ENCODE data around the gene NOTCH3.

DNA sequence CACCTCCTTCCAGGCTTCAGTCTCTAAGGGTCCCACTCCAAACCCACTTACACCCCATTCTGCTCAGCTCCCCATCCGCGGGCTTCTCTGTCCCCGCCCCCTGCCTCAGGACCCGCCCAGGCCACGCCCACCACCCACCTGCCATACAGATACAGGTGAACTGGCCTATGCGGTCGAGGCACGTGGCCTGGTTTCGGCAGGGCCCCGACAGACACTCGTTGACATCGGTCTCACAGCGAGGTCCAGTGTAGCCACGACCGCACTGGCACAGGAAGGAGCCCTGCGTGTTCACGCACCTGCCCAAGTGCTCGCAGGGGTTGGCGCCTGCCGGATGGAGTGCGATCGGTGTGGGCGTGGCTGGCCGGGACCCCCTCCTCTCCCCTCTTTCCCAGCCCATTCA is 11.9 kb downstream of the NOTCH3 start:
- TF ChIP-seq, protein P1, sequence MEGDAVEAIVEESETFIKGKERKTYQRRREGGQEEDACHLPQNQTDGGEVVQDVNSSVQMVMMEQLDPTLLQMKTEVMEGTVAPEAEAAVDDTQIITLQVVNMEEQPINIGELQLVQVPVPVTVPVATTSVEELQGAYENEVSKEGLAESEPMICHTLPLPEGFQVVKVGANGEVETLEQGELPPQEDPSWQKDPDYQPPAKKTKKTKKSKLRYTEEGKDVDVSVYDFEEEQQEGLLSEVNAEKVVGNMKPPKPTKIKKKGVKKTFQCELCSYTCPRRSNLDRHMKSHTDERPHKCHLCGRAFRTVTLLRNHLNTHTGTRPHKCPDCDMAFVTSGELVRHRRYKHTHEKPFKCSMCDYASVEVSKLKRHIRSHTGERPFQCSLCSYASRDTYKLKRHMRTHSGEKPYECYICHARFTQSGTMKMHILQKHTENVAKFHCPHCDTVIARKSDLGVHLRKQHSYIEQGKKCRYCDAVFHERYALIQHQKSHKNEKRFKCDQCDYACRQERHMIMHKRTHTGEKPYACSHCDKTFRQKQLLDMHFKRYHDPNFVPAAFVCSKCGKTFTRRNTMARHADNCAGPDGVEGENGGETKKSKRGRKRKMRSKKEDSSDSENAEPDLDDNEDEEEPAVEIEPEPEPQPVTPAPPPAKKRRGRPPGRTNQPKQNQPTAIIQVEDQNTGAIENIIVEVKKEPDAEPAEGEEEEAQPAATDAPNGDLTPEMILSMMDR (IDR thresholded peaks at IDR 0.05), result no peak
- TF ChIP-seq POLR2A (IDR thresholded peaks at IDR 0.05), result no peak

All from ovary (tissue), 3 donors.